Psoas muscle (tissue), 8 donors: ENCODE data around the gene PKNOX2. TPM values are rescaled to one million over a fixed set of nuclear protein-coding genes. Genes with fewer than 3 reads are reported as not detected.
A peak's percentile ranks its signal among the peaks of the same experiment; 100 is the strongest.

ENCODE experiments used
- ATAC-seq, 4 donors: fragments of 200-7000 bp; cut with Tn5 transposase; one replicate each; pipeline ENCODE4 v1.9.1; 2020; ENCODE audit warnings: moderate library complexity in 3 of 4, mild to moderate bottlenecking in 2 of 4
- DNase-seq, 2 donors: peaks; one replicate each; pipeline ENCODE4 v3.0.0-alpha.2; 2020
- H3K27ac ChIP-seq: fragments of 200-600 bp; one replicate; pipeline ENCODE4 v1.8.0; 2022
- H3K27me3 ChIP-seq, 3 donors: fragments of 200-600 bp in 1 of 3; one replicate each; pipeline versions ENCODE4 v1.6.1 to v1.8.0; 2013 to 2022; ENCODE audit warnings: low read length in 2 of 3, mild to moderate bottlenecking in 2 of 3, moderate library complexity in 1 of 3; ENCODE audit not compliant: insufficient read depth in 3 of 3
- H3K36me3 ChIP-seq, 2 donors: fragments of 200-600 bp in 1 of 2; one replicate each; pipeline versions ENCODE4 v1.6.1 to v1.8.0; 2013 to 2022; ENCODE audit warnings: low read depth in 1 of 2, mild to moderate bottlenecking in 1 of 2, moderate library complexity in 1 of 2; ENCODE audit not compliant: insufficient read depth in 1 of 2
- H3K4me1 ChIP-seq: fragments of 200-600 bp; one replicate; pipeline ENCODE4 v1.8.0; 2022
- H3K4me3 ChIP-seq: fragments of 200-600 bp; one replicate; pipeline ENCODE4 v1.8.0; 2022; ENCODE audit warnings: mild to moderate bottlenecking
- H3K9me3 ChIP-seq: fragments of 200-600 bp; one replicate; pipeline ENCODE4 v1.8.0; 2022
- WGBS, 3 donors: extraction: QIAGEN DNeasy Blood & Tissue Kit; methylation state at CpG; one replicate each; pipeline versions ENCODE4 v1.1.6 to v1.1.7; 2013; 5-methylcytosine and 5-hydroxymethylcytosine counted together
- intact Hi-C, 2 donors: fragments of 100-400 bp; cut with DNase I; formaldehyde crosslinking; loops; one replicate each; pipeline versions ENCODE4 v1.11.0 to v1.14.2; 2022
- polyA plus RNA-seq, 3 donors: library from polyadenylated mRNA; stranded (reverse); fragments of 200-250 nt; gene quantifications; one replicate each; pipeline ENCODE4 v1.2.3, GENCODE V29; 2013
- total RNA-seq, 4 donors: library from RNA; stranded (reverse); fragmentation: NEBNext Ultra II Directional in 2 of 4; extraction: Animal tissue kit (Norgen Biotek cat#: 25700) in 2 of 4; gene quantifications; one replicate each; pipeline versions ENCODE4 v1.2.1 to v1.2.4, GENCODE V29; 2021 to 2023
- TF ChIP-seq, protein P1 (sequence below): fragments of 200-600 bp; IDR thresholded peaks from one replicate; pipeline ENCODE4 v1.8.0; 2022; ENCODE audit warnings: antibody characterized with exemption
- donor health status: healthy with polysubstance abuse.
- donor health status: DM: no; HTN: no; CAD: no; lungs with moderate emphysema.
- donor health status: Bipolar disorder and iron deficiency.
- donor health status: healthy.
- donor health status: DM: yes; HTN: yes; CAD: no.
- donor health status: DM: no; HTN: no; CAD: no.
- donor health status: DM: no; HTN: no; CAD: no.
- donor health status: DM: yes; HTN: yes; CAD: no.

Gene PKNOX2
- total and polyA plus RNA-seq, 7 donors: 1.8 to 30.5 (median 14.5) TPM

DNA sequence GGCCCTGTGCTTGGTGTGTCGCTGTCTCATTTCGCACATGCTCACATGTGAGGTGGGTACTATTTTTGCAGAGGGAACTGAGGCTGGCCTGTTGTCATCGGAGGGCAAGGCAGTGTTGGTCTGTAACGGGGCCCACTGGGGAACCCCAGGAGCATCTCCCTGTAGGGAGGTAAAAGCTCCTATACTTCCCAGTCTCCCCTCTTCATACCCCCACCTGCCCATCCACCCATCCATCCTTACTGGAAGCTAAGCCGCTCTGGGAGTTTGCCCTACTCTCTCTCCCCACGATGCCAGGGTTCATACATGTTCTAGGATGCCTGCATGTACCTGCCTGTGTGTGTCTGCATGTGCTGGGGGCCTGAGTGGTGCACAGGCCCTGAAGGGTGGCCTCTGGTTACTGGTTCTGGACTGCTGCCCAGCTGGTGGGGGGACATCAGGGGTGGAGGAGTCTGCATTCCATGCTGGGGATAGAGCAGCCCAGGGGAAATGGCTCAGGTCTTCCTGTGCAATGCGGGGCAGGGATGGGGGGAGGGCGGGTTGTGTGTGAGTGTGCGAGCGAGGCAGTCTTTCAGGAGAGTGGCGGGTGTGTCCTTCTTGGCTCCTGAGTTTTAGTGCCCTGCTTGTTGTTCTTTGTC is 77.7 kb downstream of the PKNOX2 start:
- H3K27me3 ChIP-seq: no peaks in the 10 kb centered on the region
- H3K4me3 ChIP-seq: no peak overlapping the region
- no peaks in the 10 kb centered on the region for H3K9me3 ChIP-seq
- intact Hi-C loops: no loop called here
- H3K27ac ChIP-seq: no peak overlapping the region
- peaks cover 0 to 10% of the 10 kb centered on the region in 2 donors for H3K36me3 ChIP-seq
- WGBS, 3 donors: 83 to 91% (median 88%) methylated on average over 11 of the region's 11 CpGs
- DNase-seq (no peak), ATAC-seq (no peak)
- TF ChIP-seq, protein P1, sequence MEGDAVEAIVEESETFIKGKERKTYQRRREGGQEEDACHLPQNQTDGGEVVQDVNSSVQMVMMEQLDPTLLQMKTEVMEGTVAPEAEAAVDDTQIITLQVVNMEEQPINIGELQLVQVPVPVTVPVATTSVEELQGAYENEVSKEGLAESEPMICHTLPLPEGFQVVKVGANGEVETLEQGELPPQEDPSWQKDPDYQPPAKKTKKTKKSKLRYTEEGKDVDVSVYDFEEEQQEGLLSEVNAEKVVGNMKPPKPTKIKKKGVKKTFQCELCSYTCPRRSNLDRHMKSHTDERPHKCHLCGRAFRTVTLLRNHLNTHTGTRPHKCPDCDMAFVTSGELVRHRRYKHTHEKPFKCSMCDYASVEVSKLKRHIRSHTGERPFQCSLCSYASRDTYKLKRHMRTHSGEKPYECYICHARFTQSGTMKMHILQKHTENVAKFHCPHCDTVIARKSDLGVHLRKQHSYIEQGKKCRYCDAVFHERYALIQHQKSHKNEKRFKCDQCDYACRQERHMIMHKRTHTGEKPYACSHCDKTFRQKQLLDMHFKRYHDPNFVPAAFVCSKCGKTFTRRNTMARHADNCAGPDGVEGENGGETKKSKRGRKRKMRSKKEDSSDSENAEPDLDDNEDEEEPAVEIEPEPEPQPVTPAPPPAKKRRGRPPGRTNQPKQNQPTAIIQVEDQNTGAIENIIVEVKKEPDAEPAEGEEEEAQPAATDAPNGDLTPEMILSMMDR: no peak
- H3K4me1 ChIP-seq: no peaks in the 10 kb centered on the region

DNA sequence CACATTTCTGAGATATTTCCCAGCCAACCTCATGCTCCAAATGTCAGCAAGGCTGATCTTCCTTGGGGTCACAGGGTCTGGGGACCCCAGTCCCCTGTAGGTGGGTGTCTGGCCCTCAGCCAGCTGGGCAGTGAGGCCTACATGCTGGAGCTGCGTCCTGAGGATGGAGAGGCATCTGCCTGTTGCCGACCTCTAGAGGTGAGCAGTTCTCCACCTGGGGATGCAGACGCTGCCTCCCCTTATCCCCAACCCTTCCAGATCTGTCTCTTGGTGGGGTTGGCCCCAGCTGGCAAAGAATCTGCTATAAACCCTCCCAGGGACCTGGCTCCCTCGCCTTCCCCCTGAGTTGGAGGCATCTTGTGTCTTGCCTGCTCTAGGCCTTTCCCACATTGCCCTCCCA is 79.6 kb downstream of the PKNOX2 start:
- Histone ChIP-seq H3K27ac (no peak overlapping the region), H3K4me3 (no peak overlapping the region), H3K4me1 (no peaks in the 10 kb centered on the region), H3K27me3 (no peaks in the 10 kb centered on the region), H3K36me3 (peaks cover 0 to 1% of the 10 kb centered on the region in 2 donors), H3K9me3 (no peaks in the 10 kb centered on the region)
- intact Hi-C loops: no loop called here
- TF ChIP-seq, protein P1: no peak
- no peak for ATAC-seq
- 62 to 86% (median 83%) methylated on average over 4 of the region's 4 CpGs for WGBS, 3 donors
- no peak for DNase-seq

DNA sequence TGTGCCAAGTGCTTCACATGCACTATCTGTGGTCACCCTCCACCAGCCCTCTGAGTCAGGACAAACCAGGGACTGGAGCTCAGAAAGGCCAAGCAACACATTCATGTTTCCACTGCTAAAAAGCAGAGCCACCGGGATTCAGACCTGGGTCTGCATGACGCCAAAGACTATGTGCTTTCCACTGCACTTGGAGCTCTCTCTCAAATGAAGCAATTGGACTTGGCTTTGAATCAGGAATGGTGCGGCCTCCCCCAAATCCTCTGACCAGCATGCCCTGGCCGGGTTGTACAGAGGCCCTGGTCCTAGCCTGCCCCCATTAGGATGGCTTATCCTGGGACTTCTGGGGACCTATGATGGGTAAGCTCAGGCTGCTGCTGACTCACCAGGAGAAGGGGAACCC is 80.7 kb downstream of the PKNOX2 start:
- ATAC-seq (peak in 3 of 4 donors; percentile 19 to 28 (median 26)), DNase-seq (no peak)
- no peaks in the 10 kb centered on the region for H3K36me3 ChIP-seq
- H3K27me3 ChIP-seq: no peaks in the 10 kb centered on the region
- WGBS, 3 donors: 44 to 57% (median 46%) methylated on average over 4 of the region's 4 CpGs
- no peak overlapping the region for H3K27ac ChIP-seq
- H3K4me1 ChIP-seq: no peaks in the 10 kb centered on the region
- no peak overlapping the region for H3K4me3 ChIP-seq
- intact Hi-C loops: no loop called here
- TF ChIP-seq, protein P1: no peak
- H3K9me3 ChIP-seq: no peaks in the 10 kb centered on the region

DNA sequence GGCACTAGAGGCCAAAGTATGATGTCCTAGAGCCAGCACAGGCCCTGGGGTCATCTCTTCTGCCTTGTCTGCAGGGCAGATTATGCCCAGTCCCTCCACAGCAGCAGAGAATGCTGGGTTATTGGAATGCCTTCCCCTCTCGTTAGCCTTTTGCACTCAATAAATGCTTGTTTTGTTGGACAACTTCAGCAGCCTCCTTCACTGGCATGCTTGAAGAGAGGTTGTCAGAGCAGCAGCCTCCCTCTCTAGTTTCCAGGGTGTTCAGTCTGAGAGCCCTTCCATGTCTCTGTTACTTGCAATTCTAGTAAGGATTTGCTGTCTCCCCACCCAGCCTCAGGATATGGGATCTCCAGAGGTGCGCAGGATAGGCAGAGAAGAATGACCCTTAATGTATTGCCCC is 82.9 kb downstream of the PKNOX2 start:
- no peak for ATAC-seq
- Histone ChIP-seq H3K27ac (no peak overlapping the region), H3K4me3 (no peak overlapping the region), H3K27me3 (no peaks in the 10 kb centered on the region), H3K9me3 (no peaks in the 10 kb centered on the region), H3K4me1 (no peaks in the 10 kb centered on the region), H3K36me3 (no peaks in the 10 kb centered on the region)
- WGBS, 3 donors: 67 to 75% (median 68%) methylated on average over 2 of the region's 2 CpGs
- TF ChIP-seq, protein P1: no peak
- DNase-seq: no peak
- intact Hi-C loops: no loop called here
